OCI-LY7 (cell line): ENCODE results near the gene RPS6KL1. TPM values are rescaled to one million over a fixed set of nuclear protein-coding genes. Genes with fewer than 3 reads are reported as not detected.

Experiments used
- BruUV-seq: library from RNA; stranded (reverse); fragments of 400-500 nt; replicated peaks from 2 replicates; lab custom pipeline; 2021; lab: Mats Ljungman, UMichigan
- CTCF ChIA-PET: fragments of 300-600 bp; sonication (Branson Sonifier 250); formaldehyde crosslinking; loops from one replicate; lab custom pipeline; 2022; ENCODE audit warnings: antibody characterized with exemption; ENCODE audit not compliant: unreplicated experiment; lab: Charles Lee
- POLR2A ChIA-PET: fragments of 300-600 bp; sonication (Branson Sonifier 250); formaldehyde crosslinking; loops from one replicate; lab custom pipeline; 2022; ENCODE audit warnings: antibody characterized with exemption; lab: Charles Lee
- DNase-seq: peaks from one replicate; pipeline ENCODE4 v3.0.0-alpha.2; 2015; ENCODE audit warnings: low spot score
- H2AFZ ChIP-seq: fragments of 200-600 bp; sonication (generic), shearing (Covaris generic); 2 replicates; pipeline ENCODE4 v1.6.1; 2014; ENCODE audit warnings: mild to moderate bottlenecking, antibody characterized with exemption, low read length, moderate library complexity
- H3K27ac ChIP-seq: fragments of 200-600 bp; sonication (generic); 2 replicates; pipeline ENCODE4 v1.5.1; 2014; ENCODE audit warnings: mixed run types, low read depth, mild to moderate bottlenecking, moderate library complexity, low read length, inconsistent platforms; ENCODE audit not compliant: poor library complexity, severe bottlenecking
- H3K36me3 ChIP-seq: fragments of 200-600 bp; sonication (generic); 2 replicates; pipeline ENCODE4 v1.6.1; 2014; ENCODE audit warnings: mild to moderate bottlenecking, antibody characterized with exemption, low read length, moderate library complexity, mixed read lengths; ENCODE audit not compliant: insufficient read depth
- H3K4me1 ChIP-seq: fragments of 200-600 bp; sonication (generic); 2 replicates; pipeline ENCODE4 v1.5.1; 2014; ENCODE audit warnings: mild to moderate bottlenecking, low read length; ENCODE audit not compliant: insufficient read depth, poor library complexity, severe bottlenecking
- H3K4me2 ChIP-seq: fragments of 200-600 bp; sonication (generic); 2 replicates; pipeline ENCODE4 v1.6.1; 2014; ENCODE audit warnings: mild to moderate bottlenecking, low read length
- H3K4me3 ChIP-seq: fragments of 200-600 bp; sonication (generic); 2 replicates; pipeline ENCODE4 v1.5.1; 2014; ENCODE audit warnings: mild to moderate bottlenecking, low read depth, low read length; ENCODE audit not compliant: poor library complexity, severe bottlenecking
- H3K79me2 ChIP-seq: fragments of 200-600 bp; sonication (generic); 2 replicates; pipeline ENCODE4 v1.6.1; 2016; ENCODE audit warnings: low read depth, mild to moderate bottlenecking, low read length, moderate library complexity, mixed read lengths; ENCODE audit not compliant: insufficient read depth
- H3K9me2 ChIP-seq: fragments of 200-600 bp; sonication (generic); 2 replicates; pipeline ENCODE4 v1.6.1; 2016; ENCODE audit warnings: mild to moderate bottlenecking, low read length, mixed read lengths; ENCODE audit not compliant: insufficient read depth
- H3K9me3 ChIP-seq: fragments of 200-600 bp; sonication (generic); 2 replicates; pipeline ENCODE4 v1.6.1; 2014; ENCODE audit warnings: mild to moderate bottlenecking, mixed run types, low read length, mixed read lengths
- H4K20me1 ChIP-seq: fragments of 200-600 bp; sonication (generic); 2 replicates; pipeline ENCODE4 v1.6.1; 2014; ENCODE audit warnings: mild to moderate bottlenecking, antibody characterized with exemption, low read length, moderate library complexity, mixed read lengths; ENCODE audit not compliant: insufficient read depth
- CTCF ChIP-seq: fragments of 200-600 bp; sonication (generic); conservative IDR thresholded peaks from 2 replicates; pipeline ENCODE4 v1.5.1; 2014; ENCODE audit warnings: mild to moderate bottlenecking, antibody characterized with exemption, low read length, moderate library complexity, mixed read lengths
- EZH2phosphoT487 ChIP-seq: fragments of 200-600 bp; sonication (generic); IDR thresholded peaks from 2 replicates; pipeline ENCODE4 v1.6.1; 2018; ENCODE audit warnings: low read depth, borderline replicate concordance, mild to moderate bottlenecking, mixed run types, antibody characterized with exemption, low read length, moderate library complexity, mixed read lengths
- intact Hi-C: fragments of 100-400 bp; cut with micrococcal nuclease; formaldehyde crosslinking; loops from one replicate; pipeline ENCODE4 v1.10.0; 2022; ENCODE audit not compliant: unreplicated experiment
- total RNA-seq, 2 experiments: library from RNA; depleted of rRNA in 1 of 2; stranded (reverse); fragments of >200 nt in 1 of 2; shearing (Covaris generic) in 1 of 2; gene quantifications; 2 replicates each; pipeline ENCODE4 v1.2.3, GENCODE V29; 2014 to 2022

RPS6KL1 gene
- total RNA-seq, 2 experiments from 2014 or later: 6.1 to 15.3 TPM

DNA sequence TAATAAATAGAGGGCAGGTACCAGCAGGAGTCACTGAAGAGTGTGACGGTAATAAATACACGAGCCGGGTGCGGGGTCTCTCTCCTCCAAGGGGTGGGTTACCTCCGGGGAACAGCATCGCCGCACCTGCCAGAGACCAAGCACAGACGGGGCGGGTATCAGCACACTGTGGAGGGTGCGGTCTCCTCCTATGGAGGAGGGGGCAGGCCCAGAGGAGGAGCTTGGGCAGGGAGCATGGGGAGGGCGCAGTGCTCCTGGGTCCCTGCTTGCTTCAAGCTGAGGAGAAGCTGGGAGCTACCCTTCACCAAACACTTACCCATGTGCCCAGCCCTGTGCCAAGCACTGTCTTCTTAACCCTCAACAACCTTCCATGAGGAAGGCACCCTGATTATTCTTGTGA is 19.5 kb upstream of the RPS6KL1 start:
- H4K20me1 ChIP-seq: no peaks in the 10 kb centered on the region
- peak overlapping the region; percentile 64; the same call in 1 of the 2 replicates for H2AFZ ChIP-seq
- no peaks in the 10 kb centered on the region for H3K9me2 ChIP-seq
- CTCF ChIA-PET: interaction anchor here (1.1 to 1.4 kb wide), 4 partner anchors 20 to 145 kb away, joined by 3 to 4 read pairs (median 3); partner anchors contain the start of gene RPS6KL1
- H3K79me2 ChIP-seq: no peaks in the 10 kb centered on the region
- POLR2A ChIA-PET: interaction anchor here (0.6 to 2.9 kb wide), 9 partner anchors 11 to 552 kb away, joined by 3 to 18 read pairs (median 4); partner anchors contain the start of gene RPS6KL1
- H3K4me3 ChIP-seq: peak overlapping the region; percentile 62
- peak overlapping the region; percentile 80 for H3K4me2 ChIP-seq
- H3K4me1 ChIP-seq: peaks cover 69% of the 10 kb centered on the region
- H3K9me3 ChIP-seq: no peaks in the 10 kb centered on the region
- DNase-seq: no peak
- no peak for TF ChIP-seq EZH2phosphoT487
- TF ChIP-seq CTCF: 0 out of 2 replicates have a peak, but pooled peaks have one; percentile 28
- intact Hi-C loops: no loop called here
- no TSS peak for BruUV-seq
- H3K36me3 ChIP-seq: no peaks in the 10 kb centered on the region
- H3K27ac ChIP-seq: peak overlapping the region; percentile 84

GRCh38 chr14:74942181-74942580 is 19.1 kb upstream of the RPS6KL1 start:
- H3K4me3 ChIP-seq: peak overlapping the region; percentile 62
- H3K4me1 ChIP-seq: peaks cover 67% of the 10 kb centered on the region
- H3K4me2 ChIP-seq: peak overlapping the region; percentile 80
- peak overlapping the region; percentile 64; the same call in 1 of the 2 replicates for H2AFZ ChIP-seq
- BruUV-seq: TSS peak; percentile 60
- H3K9me2 ChIP-seq: no peaks in the 10 kb centered on the region
- DNase-seq: peak; percentile 82
- TF ChIP-seq EZH2phosphoT487: no peak
- peak overlapping the region; percentile 84 for H3K27ac ChIP-seq
- H3K79me2 ChIP-seq: no peaks in the 10 kb centered on the region
- POLR2A ChIA-PET: interaction anchor here (0.6 to 2.9 kb wide), 11 partner anchors 11 to 552 kb away, joined by 3 to 18 read pairs (median 4); partner anchors contain the start of gene RPS6KL1
- no peaks in the 10 kb centered on the region for H4K20me1 ChIP-seq
- CTCF ChIA-PET: interaction anchor here (0.9 to 1.4 kb wide), 5 partner anchors 11 to 146 kb away, joined by 3 to 4 read pairs (median 3); partner anchors contain the start of gene RPS6KL1
- intact Hi-C loops: no loop called here
- H3K36me3 ChIP-seq: no peaks in the 10 kb centered on the region
- no peaks in the 10 kb centered on the region for H3K9me3 ChIP-seq

DNA sequence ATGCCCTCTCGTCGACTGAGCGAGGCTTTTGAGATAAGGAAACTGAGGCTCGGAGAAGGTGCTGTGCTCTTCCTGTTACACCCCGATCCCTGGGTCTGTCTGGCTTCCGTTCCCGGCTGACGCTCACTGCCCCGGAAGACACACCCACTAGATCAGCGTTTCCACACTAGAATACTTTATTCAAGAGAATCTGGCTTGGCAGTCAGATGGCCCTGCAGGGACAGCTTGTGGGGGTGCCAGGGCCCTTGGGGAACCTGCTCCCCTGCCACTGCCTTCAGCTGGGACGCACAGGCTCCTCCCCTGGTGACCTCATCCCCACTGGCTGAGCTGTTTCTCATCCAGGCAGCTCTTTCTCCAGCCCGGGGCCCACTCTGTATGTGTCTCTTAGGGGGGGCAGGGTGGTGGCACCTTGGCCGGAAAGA is 18.6 kb upstream of the RPS6KL1 start:
- peak overlapping the region; percentile 64; the same call in 1 of the 2 replicates for H2AFZ ChIP-seq
- H3K9me2 ChIP-seq: no peaks in the 10 kb centered on the region
- DNase-seq: peak; percentile 71
- TF ChIP-seq EZH2phosphoT487 (no peak), CTCF (no peak)
- ChIA-PET CTCF (interaction anchor here (0.9 to 1.4 kb wide), 5 partner anchors 11 to 146 kb away, joined by 3 to 4 read pairs (median 3); partner anchors contain the start of gene RPS6KL1), POLR2A (interaction anchor here (0.6 to 2.9 kb wide), 13 partner anchors 10 to 854 kb away, joined by 3 to 18 read pairs (median 4); partner anchors contain the start of genes EIF2B2 and RPS6KL1)
- no peaks in the 10 kb centered on the region for H4K20me1 ChIP-seq
- H3K36me3 ChIP-seq: no peaks in the 10 kb centered on the region
- H3K4me1 ChIP-seq: peaks cover 62% of the 10 kb centered on the region
- peak overlapping the region; percentile 62 for H3K4me3 ChIP-seq
- H3K27ac ChIP-seq: peak overlapping the region; percentile 84
- BruUV-seq: no TSS peak
- peak overlapping the region; percentile 80 for H3K4me2 ChIP-seq
- no peaks in the 10 kb centered on the region for H3K79me2 ChIP-seq
- no peaks in the 10 kb centered on the region for H3K9me3 ChIP-seq
- intact Hi-C loops: loop anchor here (2.0 kb wide), 1 partner anchor 19 kb away; the partner anchor contains the start of gene RPS6KL1
